GM19467 (cell line): ENCODE results near the gene MOGAT1.

Experiments used
- ATAC-seq: cut with Tn5 transposase; IDR thresholded peaks from one replicate; pipeline ENCODE4 v1.9.1; 2021; ENCODE audit warnings: mild to moderate bottlenecking, moderate library complexity; ENCODE audit not compliant: unreplicated experiment

The MOGAT1 gene, protein sequence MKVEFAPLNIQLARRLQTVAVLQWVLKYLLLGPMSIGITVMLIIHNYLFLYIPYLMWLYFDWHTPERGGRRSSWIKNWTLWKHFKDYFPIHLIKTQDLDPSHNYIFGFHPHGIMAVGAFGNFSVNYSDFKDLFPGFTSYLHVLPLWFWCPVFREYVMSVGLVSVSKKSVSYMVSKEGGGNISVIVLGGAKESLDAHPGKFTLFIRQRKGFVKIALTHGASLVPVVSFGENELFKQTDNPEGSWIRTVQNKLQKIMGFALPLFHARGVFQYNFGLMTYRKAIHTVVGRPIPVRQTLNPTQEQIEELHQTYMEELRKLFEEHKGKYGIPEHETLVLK

GRCh38 chr2:222671259-222672067 lies at the start of gene MOGAT1:
MOGAT1 (plus strand) TSS chr2:222671658; CDS start chr2:222671786, 128 bp downstream.
- no peak for ATAC-seq

- no peak for ATAC-seq
Measured at GRCh38 chr2:222621893-222622292, 49.6 kb upstream of the MOGAT1 start.

DNA sequence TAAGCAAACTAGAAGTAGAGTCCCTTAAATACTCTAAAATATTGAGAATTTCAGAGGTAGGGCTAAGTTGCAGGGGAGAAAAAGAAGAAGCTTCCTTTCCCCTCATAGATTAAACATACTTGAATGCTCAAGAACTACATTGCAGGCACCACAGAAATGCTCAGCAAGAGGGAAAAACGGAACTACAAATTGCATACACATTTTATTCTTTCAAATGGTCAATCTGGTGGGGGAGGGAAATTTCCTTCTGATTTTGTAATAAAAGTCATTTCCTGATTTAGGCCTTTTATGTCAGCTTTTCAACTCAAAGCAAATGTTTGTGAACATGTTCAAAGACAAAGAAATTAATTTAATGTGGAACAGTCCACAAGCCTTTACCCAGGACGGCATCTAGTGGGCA lies 48.5 kb upstream of the MOGAT1 start:
- no peak for ATAC-seq

GRCh38 chr2:222623756-222624309 lies 47.6 kb upstream of the MOGAT1 start:
- no peak for ATAC-seq

GRCh38 chr2:222627764-222628163 lies 43.7 kb upstream of the MOGAT1 start:
- no peak for ATAC-seq

DNA sequence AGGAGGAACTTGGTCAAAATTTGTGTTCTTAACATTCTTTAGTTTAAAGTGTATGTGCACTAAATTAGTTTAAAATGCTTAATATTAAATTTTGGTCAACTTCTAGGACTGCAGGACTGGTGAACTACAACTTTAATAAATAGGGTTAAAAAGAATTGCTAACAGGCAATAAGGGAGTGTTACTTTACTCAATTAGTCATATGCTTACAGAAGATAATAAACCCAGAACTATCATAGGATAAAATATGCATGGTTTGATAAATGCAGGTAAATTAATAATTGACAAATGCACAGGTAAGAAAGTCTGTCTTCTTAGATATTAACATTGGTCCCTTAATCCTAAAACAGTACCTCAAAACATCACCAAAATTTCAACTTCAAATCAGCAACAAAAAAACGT lies 36.2 kb upstream of the MOGAT1 start:
- ATAC-seq = no peak

DNA sequence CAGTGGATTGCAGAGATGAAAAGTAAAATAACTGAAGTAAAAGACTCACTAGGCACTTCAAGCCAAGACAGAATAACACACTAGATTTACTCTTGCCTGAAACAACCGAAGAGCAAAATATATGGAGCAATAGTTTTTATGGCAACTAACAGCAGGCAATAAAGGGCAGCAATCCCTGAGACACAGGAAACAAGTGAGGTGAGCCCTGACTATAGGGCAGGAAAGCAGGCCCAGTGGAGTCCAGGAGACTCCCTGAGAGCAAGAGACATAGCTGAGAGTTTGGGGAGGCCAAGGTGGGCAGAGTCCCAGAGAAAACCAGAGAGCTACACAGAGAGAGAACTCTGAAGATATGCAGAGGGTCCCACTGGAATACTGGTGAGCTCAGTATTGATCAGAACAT lies 34.4 kb upstream of the MOGAT1 start:
- ATAC-seq = no peak

GRCh38 chr2:222641336-222641735 lies 30.1 kb upstream of the MOGAT1 start:
- no peak for ATAC-seq

GRCh38 chr2:222643134-222643533 lies 28.3 kb upstream of the MOGAT1 start:
- ATAC-seq = no peak

DNA sequence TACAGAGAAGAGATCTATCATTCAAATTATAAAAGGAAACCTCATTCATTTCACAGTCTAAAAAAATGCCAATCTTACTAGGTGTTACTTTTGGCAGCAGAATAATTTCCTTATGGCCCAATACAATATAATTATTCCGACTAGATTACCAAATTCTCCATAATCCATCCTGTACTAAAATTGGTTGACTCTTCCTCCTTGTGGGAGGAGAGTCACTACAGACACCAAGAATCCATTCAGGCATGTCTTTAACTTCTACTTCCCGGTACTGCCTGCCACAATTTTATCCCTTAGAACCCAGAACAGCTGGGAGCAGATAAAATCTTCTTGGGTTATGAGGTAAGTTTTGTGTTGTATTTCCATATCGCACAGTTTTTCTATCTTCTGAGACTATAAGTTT lies 25.4 kb upstream of the MOGAT1 start:
- no peak for ATAC-seq

GRCh38 chr2:222649801-222650200 lies 21.7 kb upstream of the MOGAT1 start:
- ATAC-seq = no peak

- ATAC-seq = no peak
Measured at GRCh38 chr2:222651718-222652418, 19.6 kb upstream of the MOGAT1 start.

- no peak for ATAC-seq
Measured at GRCh38 chr2:222652491-222653255, 18.8 kb upstream of the MOGAT1 start.

DNA sequence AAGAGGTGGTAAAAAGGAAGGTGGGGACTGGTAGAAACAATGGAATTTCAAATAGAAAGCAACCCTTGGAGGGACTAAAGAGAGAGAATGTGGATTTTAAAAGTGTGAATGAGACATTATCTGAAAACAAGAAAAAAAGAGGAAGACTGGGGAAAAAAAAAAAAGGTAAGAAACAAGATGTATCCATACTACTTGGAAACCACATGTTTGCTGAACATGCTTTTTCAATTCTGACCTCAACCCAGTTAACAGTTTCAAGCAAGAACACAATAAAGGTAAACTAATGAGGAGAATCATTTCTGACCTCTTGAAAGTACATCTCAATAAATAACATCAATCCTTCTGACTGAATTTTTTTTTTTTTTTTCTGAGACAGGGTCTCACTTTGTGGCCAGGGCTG lies 18.2 kb upstream of the MOGAT1 start:
- ATAC-seq = no peak

DNA sequence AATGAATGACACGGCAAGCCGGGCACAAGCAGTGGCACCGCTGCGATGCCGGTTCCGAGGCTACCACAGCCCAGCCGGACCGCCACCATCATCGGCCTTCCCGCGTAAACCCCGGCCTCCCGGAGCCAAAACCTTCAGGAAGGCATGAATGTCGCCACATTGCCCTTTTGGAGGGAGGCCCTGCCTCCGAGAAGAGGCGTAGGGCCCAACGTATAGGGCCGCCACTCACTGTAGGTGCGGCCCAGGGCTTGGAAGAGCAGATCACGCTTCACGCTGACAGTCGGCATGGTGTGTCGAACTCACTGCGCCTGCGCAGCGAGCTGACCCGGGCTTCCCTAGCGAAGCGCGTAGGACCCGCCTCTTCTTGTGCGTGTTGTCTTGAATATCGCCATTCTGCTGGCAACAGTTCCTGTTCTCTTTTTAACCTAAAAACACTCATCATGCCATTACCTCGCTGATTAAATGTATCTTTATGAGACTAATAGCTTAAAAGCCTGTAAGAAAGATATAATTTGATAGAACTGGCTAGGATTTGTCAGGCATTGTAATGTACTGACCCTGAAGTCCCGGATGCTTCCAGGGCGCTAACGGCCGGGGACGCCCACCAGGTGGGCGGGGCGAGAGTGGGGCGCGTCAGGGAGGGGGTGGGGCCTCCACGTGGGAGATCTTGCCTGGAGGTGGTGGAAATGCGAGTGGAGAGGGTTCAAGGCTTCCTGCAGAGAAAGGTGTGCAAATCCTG lies 15.5 kb upstream of the MOGAT1 start, which contains the start of gene FARSB:
TSS of gene FARSB (minus strand) at position 306 of the 739 bp plus-strand sequence. CDS start at position 287, 19 bp downstream.
- peak; percentile 91 for ATAC-seq

DNA sequence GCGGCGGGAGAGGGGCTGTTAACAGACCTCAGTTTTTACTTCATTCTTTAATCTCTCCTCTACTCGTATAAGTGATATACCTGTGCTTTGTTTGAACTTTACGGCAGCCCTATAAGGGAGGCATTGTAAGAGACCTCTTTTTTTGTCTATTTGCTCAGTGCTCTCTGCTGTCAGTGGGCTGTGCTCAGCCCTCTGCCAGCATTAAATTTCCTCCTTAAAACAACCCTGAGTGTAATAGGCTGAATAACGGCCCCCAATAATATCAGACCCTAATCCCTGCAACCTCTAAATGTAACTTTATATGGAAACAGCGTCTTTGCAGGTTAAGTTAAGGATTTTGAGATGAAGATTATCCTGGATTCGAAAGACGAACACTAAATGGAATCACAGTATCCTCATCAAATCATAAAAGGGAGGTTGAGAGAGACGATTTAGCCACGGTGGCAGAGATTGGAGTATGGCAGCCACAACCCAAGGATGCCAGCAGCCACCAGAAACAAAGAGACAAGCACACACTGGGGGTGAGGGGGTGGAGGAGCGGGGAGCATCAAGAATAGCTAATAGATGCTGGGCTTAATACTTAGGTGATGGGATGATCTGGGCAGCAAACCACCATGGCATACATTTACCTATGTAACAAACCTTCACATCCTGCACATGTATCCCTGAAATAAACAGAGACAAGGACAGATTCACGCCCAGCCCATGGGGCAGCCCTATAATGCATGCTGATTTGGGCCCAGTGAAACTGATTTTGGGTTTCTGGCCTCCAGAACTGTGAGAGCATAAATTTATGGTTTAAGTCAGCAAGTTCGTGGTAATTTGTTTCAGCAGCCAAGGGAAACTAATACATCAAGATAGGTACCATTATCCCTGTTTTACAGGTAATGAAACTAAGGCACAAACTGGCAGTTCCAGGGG lies 14.7 kb upstream of the MOGAT1 start:
- ATAC-seq = peak; percentile 7

GRCh38 chr2:222663479-222663878 lies 8.0 kb upstream of the MOGAT1 start:
- no peak for ATAC-seq

GRCh38 chr2:222668494-222669154 lies 2.8 kb upstream of the MOGAT1 start:
- no peak for ATAC-seq
